H1 (cell line): ENCODE data around the gene MPZ.

Experiments
- CBX8 ChIP-seq: fragments of 300-800, 300-1000 bp; sonication (generic); IDR thresholded peaks from 2 replicates; pipeline ENCODE4 v1.7.1; 2016; ENCODE audit warnings: low read depth, low read length, borderline replicate concordance
- CEBPB ChIP-seq: IDR thresholded peaks from 2 replicates; pipeline ENCODE4 v1.6.1; 2012; ENCODE audit warnings: low read depth, low read length
- CREB1 ChIP-seq: IDR thresholded peaks from 2 replicates; pipeline ENCODE4 v1.6.1; 2012; ENCODE audit warnings: inconsistent platforms
- CTCF ChIP-seq, 3 experiments: IDR thresholded peaks; 1 replicate in 2 of 3; 2 replicates in 1 of 3; pipeline versions ENCODE4 v1.5.1 to v1.6.1; 2011; ENCODE audit warnings: low read length in 3 of 3, mild to moderate bottlenecking in 3 of 3, inconsistent platforms in 2 of 3, low read depth in 1 of 3, moderate library complexity in 1 of 3; ENCODE audit not compliant: insufficient read depth in 1 of 3; ENCODE audit errors: control extremely low read depth in 1 of 3
- HDAC2 ChIP-seq, 2 experiments: fragments of 300-600 bp in 1 of 2; sonication (generic) in 1 of 2; IDR thresholded peaks; 2 replicates each; pipeline ENCODE4 v1.6.1; 2011 to 2012; ENCODE audit warnings: low read depth in 2 of 2, low read length in 2 of 2, mild to moderate bottlenecking in 2 of 2, moderate library complexity in 2 of 2, borderline replicate concordance in 1 of 2, inconsistent platforms in 1 of 2
- KDM1A ChIP-seq: fragments of 200-600, 300-600 bp; sonication (generic); IDR thresholded peaks from 2 replicates; pipeline ENCODE4 v1.7.1; 2016; ENCODE audit warnings: mild to moderate bottlenecking, low read length, borderline replicate concordance
- MAFK ChIP-seq: IDR thresholded peaks from 2 replicates; pipeline ENCODE4 v1.6.1; 2012; ENCODE audit warnings: low read depth, mild to moderate bottlenecking, improper control_type of control experiment, low read length
- POLR2A ChIP-seq, 2 experiments: IDR thresholded peaks; 1 replicate in 1 of 2; 2 replicates in 1 of 2; pipeline ENCODE4 v1.6.1; 2011; ENCODE audit warnings: low read depth in 2 of 2, low read length in 2 of 2, mild to moderate bottlenecking in 2 of 2; ENCODE audit errors: control extremely low read depth in 1 of 2
- RXRA ChIP-seq: IDR thresholded peaks from 2 replicates; pipeline ENCODE4 v1.6.1; 2011; ENCODE audit warnings: low read depth, mild to moderate bottlenecking, low read length, moderate library complexity; ENCODE audit not compliant: insufficient read depth
- SIRT6 ChIP-seq: IDR thresholded peaks from one replicate; pipeline ENCODE4 v1.7.1; 2012; ENCODE audit warnings: low read length, inconsistent platforms
- SIX5 ChIP-seq: IDR thresholded peaks from 2 replicates; pipeline ENCODE4 v1.6.1; 2011; ENCODE audit warnings: mild to moderate bottlenecking, low read depth, low read length
- YY1 ChIP-seq: IDR thresholded peaks from 2 replicates; pipeline ENCODE4 v1.6.1; 2011; ENCODE audit warnings: low read depth, mild to moderate bottlenecking, low read length

GRCh38 chr1:161274874-161275273, 34.9 kb downstream of the MPZ start:
- TF ChIP-seq CEBPB: no peak
- no peak for TF ChIP-seq YY1
- no peak for TF ChIP-seq HDAC2 (IDR thresholded peaks at IDR 0.05; ENCODE audit: borderline replicate concordance in 1 of 2, low read depth in 2 of 2, low read length in 2 of 2)
- no peak for TF ChIP-seq CREB1
- TF ChIP-seq CBX8: no peak
- TF ChIP-seq MAFK: no peak
- TF ChIP-seq SIX5: no peak
- TF ChIP-seq RXRA: no peak
- TF ChIP-seq KDM1A: no peak
- no peak for TF ChIP-seq POLR2A (IDR thresholded peaks at IDR 0.05; ENCODE audit: control extremely low read depth in 1 of 2, low read depth in 2 of 2, low read length in 2 of 2)
- no peak for TF ChIP-seq SIRT6
- no peak for TF ChIP-seq CTCF (IDR thresholded peaks at IDR 0.05; ENCODE audit: control extremely low read depth in 1 of 3, insufficient read depth in 1 of 3, low read depth in 1 of 3, low read length in 3 of 3)
